Keratinocyte (primary cell): Measurements from ENCODE around the gene HID1. TPM values are rescaled to one million over a fixed set of nuclear protein-coding genes. Genes with fewer than 3 reads are reported as not detected.

Experiments used
- DNase-seq: peaks from one replicate; pipeline ENCODE4 v3.0.0-alpha.2; 2011; ENCODE audit warnings: low read depth, missing footprints, low spot score
- FAIRE-seq: peaks from 2 replicates; lab custom pipeline; 2011; peaks lifted over from hg19 to GRCh38; lab: Jason Lieb, UNC
- H2AFZ ChIP-seq: 2 replicates; pipeline ENCODE4 v1.6.0; 2012; ENCODE audit warnings: low read length, control low read depth, inconsistent platforms; ENCODE audit not compliant: control insufficient read depth
- H3K27ac ChIP-seq: 2 replicates; pipeline ENCODE4 v1.5.1; 2011; ENCODE audit warnings: low read length; ENCODE audit not compliant: control insufficient read depth, insufficient read depth
- H3K27me3 ChIP-seq: 3 replicates; pipeline ENCODE4 v1.6.0; 2011; ENCODE audit warnings: low read length; ENCODE audit not compliant: control insufficient read depth, insufficient read depth; ENCODE audit errors: extremely low read depth
- H3K36me3 ChIP-seq, 2 experiments: 2 replicates in 1 of 2; 3 replicates in 1 of 2; pipeline ENCODE4 v1.5.1; 2011; ENCODE audit warnings: low read length in 2 of 2, mild to moderate bottlenecking in 1 of 2; ENCODE audit not compliant: control insufficient read depth in 2 of 2, insufficient read depth in 2 of 2; ENCODE audit errors: extremely low read depth in 1 of 2
- H3K4me1 ChIP-seq: 3 replicates; pipeline ENCODE4 v1.5.1; 2011; ENCODE audit warnings: low read length; ENCODE audit not compliant: control insufficient read depth, insufficient read depth; ENCODE audit errors: extremely low read depth
- H3K4me2 ChIP-seq: 3 replicates; pipeline ENCODE4 v1.6.0; 2011; ENCODE audit warnings: low read depth, low read length; ENCODE audit not compliant: control insufficient read depth, insufficient read depth; ENCODE audit errors: extremely low read depth
- H3K4me3 ChIP-seq, 3 experiments: fragments of 200-600 bp in 1 of 3; sonication (generic) in 1 of 3; 2 replicates in 2 of 3; 3 replicates in 1 of 3; pipeline ENCODE4 v1.5.1; 2011 to 2016; ENCODE audit warnings: low read length in 3 of 3, mild to moderate bottlenecking in 3 of 3, control low read depth in 2 of 3, inconsistent platforms in 1 of 3, low read depth in 1 of 3, mixed read lengths in 1 of 3, mixed run types in 1 of 3, moderate library complexity in 1 of 3; ENCODE audit not compliant: control insufficient read depth in 2 of 3, insufficient read depth in 2 of 3; ENCODE audit errors: extremely low read depth in 1 of 3
- H3K79me2 ChIP-seq: 2 replicates; pipeline ENCODE4 v1.6.0; 2012; ENCODE audit warnings: low read length; ENCODE audit not compliant: control insufficient read depth, insufficient read depth
- H3K9ac ChIP-seq: 3 replicates; pipeline ENCODE4 v1.6.0; 2011; ENCODE audit warnings: low read length; ENCODE audit not compliant: control insufficient read depth, insufficient read depth; ENCODE audit errors: extremely low read depth
- H3K9me1 ChIP-seq: 3 replicates; pipeline ENCODE4 v1.6.0; 2011; ENCODE audit warnings: low read length; ENCODE audit not compliant: control insufficient read depth, insufficient read depth; ENCODE audit errors: extremely low read depth
- H3K9me3 ChIP-seq: 2 replicates; pipeline ENCODE4 v1.5.1; 2012; ENCODE audit warnings: low read depth, low read length; ENCODE audit not compliant: control insufficient read depth
- H4K20me1 ChIP-seq: 3 replicates; pipeline ENCODE4 v1.6.0; 2011; ENCODE audit warnings: low read length; ENCODE audit not compliant: control insufficient read depth, insufficient read depth; ENCODE audit errors: extremely low read depth
- EZH2 ChIP-seq: IDR thresholded peaks from one replicate; pipeline ENCODE4 v1.6.1; 2012; ENCODE audit warnings: inconsistent platforms, mild to moderate bottlenecking, low read length, moderate library complexity
- dilution Hi-C: fragments of 300-500 bp; cut with MboI; formaldehyde crosslinking; loops from one replicate; pipeline ENCODE4 v1.7.0; 2020; ENCODE audit warnings: low sequenced_read_pairs; ENCODE audit not compliant: extremely low pct_ligation_motif_present
- polyA plus RNA-seq, 5 experiments: library from polyadenylated mRNA; depleted of rRNA in 3 of 5; stranded (reverse) in 3 of 5; stranded (forward) in 1 of 5; unstranded in 1 of 5; fragments of >200 nt; gene quantifications; 1 replicate in 1 of 5; 2 replicates in 3 of 5; 3 replicates in 1 of 5; pipeline versions ENCODE4 v1.2.1 to v1.2.3, GENCODE V29; 2011 to 2012; ENCODE audit warnings: missing spikeins in 2 of 5, low read depth in 1 of 5, low replicate concordance in 1 of 5
- TF ChIP-seq, protein P1 (sequence below), 3 experiments: IDR thresholded peaks in 1 of 3; conservative IDR thresholded peaks in 1 of 3; optimal IDR thresholded peaks in 1 of 3; 2 replicates in 2 of 3; 3 replicates in 1 of 3; pipeline versions ENCODE3 to v1.5.1; 2011; ENCODE audit warnings: low read length in 3 of 3, mild to moderate bottlenecking in 3 of 3, moderate library complexity in 2 of 3, control low read depth in 1 of 3, inconsistent platforms in 1 of 3; ENCODE audit not compliant: insufficient read depth in 2 of 3; ENCODE audit errors: extremely low read depth in 1 of 3

HID1 gene
- polyA plus RNA-seq, 1 donor (not counting 4 experiments of a cell fraction or from before 2014, with no cell fraction given) = 0.33 TPM

DNA sequence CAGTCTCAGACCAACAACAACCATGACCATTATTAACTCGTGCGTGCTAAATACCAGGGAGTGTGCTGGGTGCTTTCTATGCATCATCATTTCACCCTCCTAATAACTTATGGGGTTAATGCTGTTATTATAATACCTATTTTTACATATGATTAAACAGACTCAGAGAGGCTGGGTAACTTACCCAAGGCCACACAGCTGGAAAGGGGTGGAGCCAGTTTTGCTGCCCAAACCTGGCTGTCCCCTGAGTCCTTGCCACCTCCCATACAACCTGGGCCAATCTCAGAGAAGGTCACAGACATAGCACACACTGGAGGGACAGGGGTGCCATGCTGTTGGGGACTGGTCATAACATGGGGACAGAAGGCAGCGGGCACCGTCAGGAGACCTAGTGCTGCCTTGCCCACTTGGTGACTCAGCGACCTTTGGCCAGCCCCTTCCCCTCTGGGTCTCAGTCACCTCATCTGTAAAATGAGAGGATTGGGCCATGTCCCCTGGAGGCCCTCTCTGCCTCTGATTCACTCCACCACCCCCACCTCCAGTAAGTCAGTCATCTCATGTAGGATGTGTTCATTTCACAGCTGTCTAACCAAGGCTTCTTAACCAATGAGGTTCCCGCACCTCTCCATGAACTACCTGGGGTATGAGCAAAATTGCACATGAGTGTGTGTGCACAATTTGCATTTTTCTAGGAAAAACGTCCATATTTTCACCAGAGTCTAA is 67.7 kb downstream of the HID1 start:
- Histone ChIP-seq H2AFZ (no peak overlapping the region), H3K9ac (no peak overlapping the region), H3K79me2 (no peaks in the 10 kb centered on the region), H3K9me1 (no peaks in the 10 kb centered on the region), H3K4me2 (no peak overlapping the region), H3K4me3 (no peak overlapping the region), H4K20me1 (no peaks in the 10 kb centered on the region), H3K27ac (no peak overlapping the region), H3K9me3 (no peaks in the 10 kb centered on the region), H3K4me1 (no peaks in the 10 kb centered on the region), H3K36me3 (no peaks in the 10 kb centered on the region), H3K27me3 (no peaks in the 10 kb centered on the region)
- dilution Hi-C loops = no loop called here
- TF ChIP-seq EZH2 = no peak
- TF ChIP-seq, protein P1, sequence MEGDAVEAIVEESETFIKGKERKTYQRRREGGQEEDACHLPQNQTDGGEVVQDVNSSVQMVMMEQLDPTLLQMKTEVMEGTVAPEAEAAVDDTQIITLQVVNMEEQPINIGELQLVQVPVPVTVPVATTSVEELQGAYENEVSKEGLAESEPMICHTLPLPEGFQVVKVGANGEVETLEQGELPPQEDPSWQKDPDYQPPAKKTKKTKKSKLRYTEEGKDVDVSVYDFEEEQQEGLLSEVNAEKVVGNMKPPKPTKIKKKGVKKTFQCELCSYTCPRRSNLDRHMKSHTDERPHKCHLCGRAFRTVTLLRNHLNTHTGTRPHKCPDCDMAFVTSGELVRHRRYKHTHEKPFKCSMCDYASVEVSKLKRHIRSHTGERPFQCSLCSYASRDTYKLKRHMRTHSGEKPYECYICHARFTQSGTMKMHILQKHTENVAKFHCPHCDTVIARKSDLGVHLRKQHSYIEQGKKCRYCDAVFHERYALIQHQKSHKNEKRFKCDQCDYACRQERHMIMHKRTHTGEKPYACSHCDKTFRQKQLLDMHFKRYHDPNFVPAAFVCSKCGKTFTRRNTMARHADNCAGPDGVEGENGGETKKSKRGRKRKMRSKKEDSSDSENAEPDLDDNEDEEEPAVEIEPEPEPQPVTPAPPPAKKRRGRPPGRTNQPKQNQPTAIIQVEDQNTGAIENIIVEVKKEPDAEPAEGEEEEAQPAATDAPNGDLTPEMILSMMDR (optimal IDR thresholded peaks at IDR 0.05 in 1 of 3, IDR thresholded peaks at IDR 0.05 in 1 of 3, conservative IDR thresholded peaks at IDR 0.05 in 1 of 3; ENCODE audit: extremely low read depth in 1 of 3, insufficient read depth in 2 of 3, low read length in 3 of 3) = no peak
- FAIRE-seq = no peak
- no peak for DNase-seq

DNA sequence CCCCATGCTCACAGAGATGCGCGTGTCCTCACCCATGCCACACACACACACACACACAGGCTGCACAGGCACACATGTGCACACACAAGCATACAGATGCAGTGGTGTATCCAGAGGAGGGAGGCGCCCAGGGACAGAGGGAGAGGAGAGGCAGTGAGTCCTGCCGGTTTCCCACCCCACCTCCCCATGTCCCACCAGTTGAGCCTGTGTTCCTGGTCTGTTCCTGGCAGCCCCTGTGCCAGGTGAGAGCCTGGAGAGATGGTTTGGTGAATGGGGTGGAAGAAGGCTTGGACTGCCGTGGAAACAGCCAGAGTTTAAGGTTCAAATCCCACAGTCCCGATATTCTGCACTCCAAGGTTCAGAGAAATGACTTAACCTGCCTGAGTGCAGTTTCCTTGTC is 68.9 kb downstream of the HID1 start:
- H3K9me1 ChIP-seq = no peaks in the 10 kb centered on the region
- no peak for FAIRE-seq
- dilution Hi-C loops = no loop called here
- no peak overlapping the region for H3K4me3 ChIP-seq
- no peaks in the 10 kb centered on the region for H4K20me1 ChIP-seq
- no peaks in the 10 kb centered on the region for H3K79me2 ChIP-seq
- no peak for DNase-seq
- H3K4me1 ChIP-seq = no peaks in the 10 kb centered on the region
- H3K27me3 ChIP-seq = no peaks in the 10 kb centered on the region
- H2AFZ ChIP-seq = no peak overlapping the region
- no peak overlapping the region for H3K27ac ChIP-seq
- H3K9me3 ChIP-seq = no peaks in the 10 kb centered on the region
- TF ChIP-seq, protein P1 (optimal IDR thresholded peaks at IDR 0.05 in 1 of 3, IDR thresholded peaks at IDR 0.05 in 1 of 3, conservative IDR thresholded peaks at IDR 0.05 in 1 of 3; ENCODE audit: extremely low read depth in 1 of 3, insufficient read depth in 2 of 3, low read length in 3 of 3) = no peak
- no peak for TF ChIP-seq EZH2
- H3K9ac ChIP-seq = no peak overlapping the region
- no peaks in the 10 kb centered on the region for H3K36me3 ChIP-seq
- H3K4me2 ChIP-seq = no peak overlapping the region
